Liver (tissue), 9 donors: Measurements from ENCODE around the gene TRIM72. TPM values are rescaled to one million over a fixed set of nuclear protein-coding genes. Genes with fewer than 3 reads are reported as not detected.

Experiments
- DNase-seq: peaks from one replicate; pipeline ENCODE4 v3.0.0-alpha.2; 2017; ENCODE audit warnings: low spot score
- H3K27ac ChIP-seq, 2 donors: one replicate each; pipeline ENCODE4 v1.7.0; 2013; ENCODE audit warnings: inconsistent platforms in 2 of 2, low read length in 2 of 2, control low read depth in 1 of 2, low read depth in 1 of 2, mild to moderate bottlenecking in 1 of 2
- H3K27me3 ChIP-seq, 4 donors: one replicate each; pipeline versions ENCODE4 v1.6.1 to v1.7.0; 2013; ENCODE audit warnings: low read length in 3 of 4, inconsistent platforms in 1 of 4, mild to moderate bottlenecking in 1 of 4, moderate library complexity in 1 of 4; ENCODE audit not compliant: control insufficient read depth in 4 of 4, insufficient read depth in 4 of 4
- H3K36me3 ChIP-seq, 4 donors: one replicate each; pipeline versions ENCODE4 v1.6.1 to v1.7.0; 2013; ENCODE audit warnings: low read length in 3 of 4, mild to moderate bottlenecking in 3 of 4, low read depth in 1 of 4, moderate library complexity in 1 of 4; ENCODE audit not compliant: control insufficient read depth in 4 of 4, insufficient read depth in 3 of 4
- H3K4me1 ChIP-seq, 4 donors: one replicate each; pipeline versions ENCODE4 v1.6.1 to v1.7.0; 2013; ENCODE audit warnings: low read length in 3 of 4, mild to moderate bottlenecking in 3 of 4, moderate library complexity in 1 of 4; ENCODE audit not compliant: control insufficient read depth in 4 of 4, insufficient read depth in 4 of 4
- H3K4me3 ChIP-seq, 3 donors: one replicate each; pipeline versions ENCODE4 v1.6.1 to v1.7.0; 2013; ENCODE audit warnings: low read length in 3 of 3, control low read depth in 1 of 3, low read depth in 1 of 3, mild to moderate bottlenecking in 1 of 3
- H3K9ac ChIP-seq, 2 donors: one replicate each; pipeline ENCODE4 v1.7.0; 2013; ENCODE audit warnings: low read length in 2 of 2, mild to moderate bottlenecking in 2 of 2, moderate library complexity in 2 of 2, control low read depth in 1 of 2, low read depth in 1 of 2
- H3K9me3 ChIP-seq, 4 donors: one replicate each; pipeline versions ENCODE4 v1.6.1 to v1.7.0; 2013; ENCODE audit warnings: low read length in 3 of 4; ENCODE audit not compliant: control insufficient read depth in 4 of 4
- ATF3 ChIP-seq: IDR thresholded peaks from 2 replicates; pipeline ENCODE4 v1.6.1; 2016; ENCODE audit warnings: antibody characterized with exemption
- EGR1 ChIP-seq, 2 donors: IDR thresholded peaks; 2 replicates each; pipeline ENCODE4 v1.6.1; 2016 to 2018; ENCODE audit warnings: antibody characterized with exemption in 2 of 2, low read depth in 2 of 2
- FOXA1 ChIP-seq: IDR thresholded peaks from 2 replicates; pipeline ENCODE4 v1.6.1; 2016; ENCODE audit warnings: antibody characterized with exemption
- GABPA ChIP-seq, 2 donors: IDR thresholded peaks in 1 of 2; conservative IDR thresholded peaks in 1 of 2; 2 replicates each; pipeline ENCODE4 v1.6.1; 2016; ENCODE audit warnings: antibody characterized with exemption in 2 of 2, mild to moderate bottlenecking in 1 of 2, moderate library complexity in 1 of 2
- HNF4A ChIP-seq, 2 donors: conservative IDR thresholded peaks; 2 replicates each; pipeline ENCODE4 v1.6.1; 2016; ENCODE audit warnings: antibody characterized with exemption in 2 of 2, mild to moderate bottlenecking in 2 of 2
- HNF4G ChIP-seq: IDR thresholded peaks from 2 replicates; pipeline ENCODE4 v1.6.1; 2016; ENCODE audit warnings: antibody characterized with exemption
- JUND ChIP-seq, 2 donors: IDR thresholded peaks; 2 replicates each; pipeline ENCODE4 v1.6.1; 2016; ENCODE audit warnings: antibody characterized with exemption in 2 of 2
- MAX ChIP-seq: IDR thresholded peaks from 2 replicates; pipeline ENCODE4 v1.6.1; 2016; ENCODE audit warnings: antibody characterized with exemption
- NR2F2 ChIP-seq: IDR thresholded peaks from 2 replicates; pipeline ENCODE4 v1.6.1; 2016; ENCODE audit warnings: antibody characterized with exemption
- RAD21 ChIP-seq, 2 donors: IDR thresholded peaks; 2 replicates each; pipeline ENCODE4 v1.6.1; 2016; ENCODE audit warnings: antibody characterized with exemption in 2 of 2, mild to moderate bottlenecking in 2 of 2
- REST ChIP-seq: IDR thresholded peaks from 2 replicates; pipeline ENCODE4 v1.6.1; 2016; ENCODE audit warnings: antibody characterized with exemption, mild to moderate bottlenecking
- RXRA ChIP-seq, 2 donors: IDR thresholded peaks; 2 replicates each; pipeline ENCODE4 v1.6.1; 2017 to 2018; ENCODE audit warnings: antibody characterized with exemption in 2 of 2, mild to moderate bottlenecking in 1 of 2
- SP1 ChIP-seq: IDR thresholded peaks from 2 replicates; pipeline ENCODE4 v1.6.1; 2018; ENCODE audit warnings: antibody characterized with exemption, mild to moderate bottlenecking
- YY1 ChIP-seq: IDR thresholded peaks from 2 replicates; pipeline ENCODE4 v1.6.1; 2016; ENCODE audit warnings: antibody characterized with exemption, mild to moderate bottlenecking
- WGBS: extraction: QIAGEN DNeasy Blood & Tissue Kit; methylation state at CpG from one replicate; pipeline ENCODE4 v1.1.7; 2013; 5-methylcytosine and 5-hydroxymethylcytosine counted together
- polyA plus RNA-seq, 2 donors: library from polyadenylated mRNA; stranded (reverse) in 1 of 2; unstranded in 1 of 2; fragments of 200-250 nt in 1 of 2; fragments of >200 nt in 1 of 2; fragmentation: Nextera tagmentation in 1 of 2; extraction: Ambion mirVana in 1 of 2; gene quantifications; one replicate each; pipeline versions ENCODE4 v1.2.1 to v1.2.3, GENCODE V29; 2013 to 2015
- total RNA-seq, 2 donors: library from RNA; depleted of rRNA; stranded (reverse); fragments of >200 nt; gene quantifications; one replicate each; pipeline ENCODE4 v1.2.3, GENCODE V29; 2014
- TF ChIP-seq, protein P1 (sequence below): IDR thresholded peaks from 2 replicates; pipeline ENCODE4 v1.6.1; 2016; ENCODE audit warnings: antibody characterized with exemption
- TF ChIP-seq, protein P2 (sequence below): fragments of 150-350 bp; IDR thresholded peaks from 2 replicates; pipeline ENCODE4 v1.5.1; 2017; ENCODE audit warnings: improper control_type of control experiment, low read depth, low read length; ENCODE audit not compliant: missing input control
- donor health status: healthy.
- donor health status: healthy.
- donor health status: healthy.
- donor health status: healthy.
- donor health status: healthy.

Gene TRIM72
- total and polyA plus RNA-seq, 4 donors = under 0.01 to 0.10 (median 0.02) TPM; not detected in 1

GRCh38 chr16:31187808-31188189, 26.1 kb upstream of the TRIM72 start:
- TF ChIP-seq JUND (IDR thresholded peaks at IDR 0.05) = no peak
- TF ChIP-seq NR2F2 = no peak
- no peak for TF ChIP-seq YY1
- no peak for TF ChIP-seq RXRA (IDR thresholded peaks at IDR 0.05)
- TF ChIP-seq ATF3 = no peak
- TF ChIP-seq, protein P1, sequence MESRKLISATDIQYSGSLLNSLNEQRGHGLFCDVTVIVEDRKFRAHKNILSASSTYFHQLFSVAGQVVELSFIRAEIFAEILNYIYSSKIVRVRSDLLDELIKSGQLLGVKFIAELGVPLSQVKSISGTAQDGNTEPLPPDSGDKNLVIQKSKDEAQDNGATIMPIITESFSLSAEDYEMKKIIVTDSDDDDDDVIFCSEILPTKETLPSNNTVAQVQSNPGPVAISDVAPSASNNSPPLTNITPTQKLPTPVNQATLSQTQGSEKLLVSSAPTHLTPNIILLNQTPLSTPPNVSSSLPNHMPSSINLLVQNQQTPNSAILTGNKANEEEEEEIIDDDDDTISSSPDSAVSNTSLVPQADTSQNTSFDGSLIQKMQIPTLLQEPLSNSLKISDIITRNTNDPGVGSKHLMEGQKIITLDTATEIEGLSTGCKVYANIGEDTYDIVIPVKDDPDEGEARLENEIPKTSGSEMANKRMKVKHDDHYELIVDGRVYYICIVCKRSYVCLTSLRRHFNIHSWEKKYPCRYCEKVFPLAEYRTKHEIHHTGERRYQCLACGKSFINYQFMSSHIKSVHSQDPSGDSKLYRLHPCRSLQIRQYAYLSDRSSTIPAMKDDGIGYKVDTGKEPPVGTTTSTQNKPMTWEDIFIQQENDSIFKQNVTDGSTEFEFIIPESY = no peak
- TF ChIP-seq HNF4G = no peak
- TF ChIP-seq MAX = no peak
- no peak for TF ChIP-seq FOXA1
- TF ChIP-seq, protein P2, sequence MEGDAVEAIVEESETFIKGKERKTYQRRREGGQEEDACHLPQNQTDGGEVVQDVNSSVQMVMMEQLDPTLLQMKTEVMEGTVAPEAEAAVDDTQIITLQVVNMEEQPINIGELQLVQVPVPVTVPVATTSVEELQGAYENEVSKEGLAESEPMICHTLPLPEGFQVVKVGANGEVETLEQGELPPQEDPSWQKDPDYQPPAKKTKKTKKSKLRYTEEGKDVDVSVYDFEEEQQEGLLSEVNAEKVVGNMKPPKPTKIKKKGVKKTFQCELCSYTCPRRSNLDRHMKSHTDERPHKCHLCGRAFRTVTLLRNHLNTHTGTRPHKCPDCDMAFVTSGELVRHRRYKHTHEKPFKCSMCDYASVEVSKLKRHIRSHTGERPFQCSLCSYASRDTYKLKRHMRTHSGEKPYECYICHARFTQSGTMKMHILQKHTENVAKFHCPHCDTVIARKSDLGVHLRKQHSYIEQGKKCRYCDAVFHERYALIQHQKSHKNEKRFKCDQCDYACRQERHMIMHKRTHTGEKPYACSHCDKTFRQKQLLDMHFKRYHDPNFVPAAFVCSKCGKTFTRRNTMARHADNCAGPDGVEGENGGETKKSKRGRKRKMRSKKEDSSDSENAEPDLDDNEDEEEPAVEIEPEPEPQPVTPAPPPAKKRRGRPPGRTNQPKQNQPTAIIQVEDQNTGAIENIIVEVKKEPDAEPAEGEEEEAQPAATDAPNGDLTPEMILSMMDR = no peak
- no peak for TF ChIP-seq RAD21 (IDR thresholded peaks at IDR 0.05)
- no peak for TF ChIP-seq EGR1 (IDR thresholded peaks at IDR 0.05; ENCODE audit: low read depth in 2 of 2)
- TF ChIP-seq GABPA (IDR thresholded peaks at IDR 0.05 in 1 of 2, conservative IDR thresholded peaks at IDR 0.05 in 1 of 2) = no peak
- no peak for TF ChIP-seq HNF4A (conservative IDR thresholded peaks at IDR 0.05)
- no peak for TF ChIP-seq SP1
- no peak for TF ChIP-seq REST
- no peak for DNase-seq
- H3K9me3 ChIP-seq = no peaks in the 10 kb centered on the region
- H3K27me3 ChIP-seq = no peaks in the 10 kb centered on the region
- H3K36me3 ChIP-seq = peaks cover 23 to 93% (median 90%) of the 10 kb centered on the region in 4 donors
- H3K9ac ChIP-seq = no peak overlapping the region
- H3K4me1 ChIP-seq = peaks cover 0 to 10% (median 4%) of the 10 kb centered on the region in 4 donors
- no peak overlapping the region for H3K27ac ChIP-seq
- 91% methylated on average over 8 of the region's 8 CpGs for WGBS
- no peak overlapping the region for H3K4me3 ChIP-seq
